ENCODE results near the gene RIMBP2.
A peak's percentile ranks its signal among the peaks of the same experiment; 100 is the strongest.

The RIMBP2 gene

GRCh38 chr12:130621696-130622298 lies 94.3 kb downstream of the RIMBP2 start:
- DNase-seq = no peak

GRCh38 chr12:130620756-130621155 lies 95.3 kb downstream of the RIMBP2 start:
- DNase-seq = no peak

GRCh38 chr12:130620281-130620680 lies 95.8 kb downstream of the RIMBP2 start:
- DNase-seq = no peak

GRCh38 chr12:130619385-130620001 lies 96.6 kb downstream of the RIMBP2 start:
- no peak for DNase-seq

- DNase-seq = no peak
Measured at GRCh38 chr12:130617219-130617618, 98.9 kb downstream of the RIMBP2 start.

- DNase-seq = no peak
Measured at GRCh38 chr12:130615861-130616345, 100.2 kb downstream of the RIMBP2 start.

- no peak for DNase-seq
Measured at GRCh38 chr12:130614530-130614905, 101.6 kb downstream of the RIMBP2 start.

GRCh38 chr12:130613831-130614529 lies 102.1 kb downstream of the RIMBP2 start:
- DNase-seq = no peak

- DNase-seq = no peak
Measured at GRCh38 chr12:130613131-130613530, 103.0 kb downstream of the RIMBP2 start.

GRCh38 chr12:130611026-130611905 lies 104.8 kb downstream of the RIMBP2 start:
- DNase-seq = no peak

- DNase-seq = no peak
Measured at GRCh38 chr12:130609966-130610365, 106.1 kb downstream of the RIMBP2 start.

GRCh38 chr12:130608831-130609230 lies 107.3 kb downstream of the RIMBP2 start:
- DNase-seq = no peak

GRCh38 chr12:130608132-130608531 lies 108.0 kb downstream of the RIMBP2 start:
- DNase-seq = no peak

GRCh38 chr12:130606231-130606630 lies 109.9 kb downstream of the RIMBP2 start:
- DNase-seq = peak; percentile 56

- no peak for DNase-seq
Measured at GRCh38 chr12:130603396-130603965, 112.6 kb downstream of the RIMBP2 start.

GRCh38 chr12:130602251-130602650 lies 113.8 kb downstream of the RIMBP2 start:
- DNase-seq = no peak

- no peak for DNase-seq
Measured at GRCh38 chr12:130601327-130601726, 114.8 kb downstream of the RIMBP2 start.

GRCh38 chr12:130596241-130596640 lies 119.9 kb downstream of the RIMBP2 start:
- no peak for DNase-seq

- no peak for DNase-seq
Measured at GRCh38 chr12:130595566-130595965, 120.5 kb downstream of the RIMBP2 start.

- DNase-seq = no peak
Measured at GRCh38 chr12:130593056-130593455, 123.0 kb downstream of the RIMBP2 start.

- no peak for DNase-seq
Measured at GRCh38 chr12:130592641-130593040, 123.5 kb downstream of the RIMBP2 start.

GRCh38 chr12:130591736-130592135 lies 124.4 kb downstream of the RIMBP2 start:
- DNase-seq = no peak

- DNase-seq = no peak
Measured at GRCh38 chr12:130590685-130591084, 125.4 kb downstream of the RIMBP2 start.

Measured in DMS79 treated with DMSO at 0.1 percent for 48 hours (cell line).